GM10266 (cell line): ENCODE data around the gene CISD3.
A peak's percentile ranks its signal among the peaks of the same experiment; 100 is the strongest.

Experiments used
- DNase-seq: peaks from one replicate; pipeline ENCODE4 v3.0.0; 2012; ENCODE audit errors: extremely low spot score
- TF ChIP-seq, protein P1 (sequence below): IDR thresholded peaks from 2 replicates; pipeline ENCODE4 v1.5.1; 2012; ENCODE audit warnings: mild to moderate bottlenecking, low read depth; ENCODE audit not compliant: control insufficient read depth, insufficient read depth; ENCODE audit errors: missing control alignments

CISD3 gene

DNA sequence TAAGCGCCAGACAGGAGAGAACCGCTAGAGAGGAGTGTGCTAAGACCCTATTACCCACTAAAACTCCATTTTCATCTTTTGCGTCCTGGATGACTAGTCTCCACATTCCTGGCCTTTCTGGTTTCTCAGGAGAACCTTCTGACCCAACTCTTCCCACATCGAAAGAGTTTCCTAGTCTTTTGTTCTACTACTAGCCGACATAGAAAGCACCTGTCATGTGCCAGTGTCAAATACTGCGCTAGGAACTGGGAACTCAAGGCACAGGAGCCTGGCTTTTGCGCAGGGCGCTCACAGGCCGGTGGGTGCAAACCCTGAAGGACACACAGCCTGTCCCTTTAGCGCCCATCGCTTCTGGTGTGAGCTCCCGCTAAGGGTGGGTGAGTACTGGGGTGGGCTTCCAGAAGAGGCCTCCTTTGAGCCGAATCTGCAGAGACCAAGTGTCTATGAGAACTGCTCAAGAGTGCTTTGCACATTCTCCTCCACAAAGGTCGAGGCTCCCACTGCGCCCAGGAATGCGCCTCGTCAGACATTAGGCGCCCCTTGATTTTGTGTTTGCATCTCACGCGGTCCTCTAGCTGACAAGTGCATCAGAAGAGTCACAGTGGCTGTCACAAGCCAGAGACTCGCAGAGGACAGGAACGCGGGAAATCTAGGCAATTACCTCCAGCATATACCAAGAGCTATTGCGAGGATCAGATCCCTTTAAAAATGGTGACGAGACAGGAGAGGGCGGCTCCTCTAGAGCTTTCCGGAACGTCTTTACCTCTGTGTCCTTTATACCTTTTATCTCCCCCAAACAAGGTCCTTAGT lies 20.4 kb downstream of the CISD3 start:
- TF ChIP-seq, protein P1, sequence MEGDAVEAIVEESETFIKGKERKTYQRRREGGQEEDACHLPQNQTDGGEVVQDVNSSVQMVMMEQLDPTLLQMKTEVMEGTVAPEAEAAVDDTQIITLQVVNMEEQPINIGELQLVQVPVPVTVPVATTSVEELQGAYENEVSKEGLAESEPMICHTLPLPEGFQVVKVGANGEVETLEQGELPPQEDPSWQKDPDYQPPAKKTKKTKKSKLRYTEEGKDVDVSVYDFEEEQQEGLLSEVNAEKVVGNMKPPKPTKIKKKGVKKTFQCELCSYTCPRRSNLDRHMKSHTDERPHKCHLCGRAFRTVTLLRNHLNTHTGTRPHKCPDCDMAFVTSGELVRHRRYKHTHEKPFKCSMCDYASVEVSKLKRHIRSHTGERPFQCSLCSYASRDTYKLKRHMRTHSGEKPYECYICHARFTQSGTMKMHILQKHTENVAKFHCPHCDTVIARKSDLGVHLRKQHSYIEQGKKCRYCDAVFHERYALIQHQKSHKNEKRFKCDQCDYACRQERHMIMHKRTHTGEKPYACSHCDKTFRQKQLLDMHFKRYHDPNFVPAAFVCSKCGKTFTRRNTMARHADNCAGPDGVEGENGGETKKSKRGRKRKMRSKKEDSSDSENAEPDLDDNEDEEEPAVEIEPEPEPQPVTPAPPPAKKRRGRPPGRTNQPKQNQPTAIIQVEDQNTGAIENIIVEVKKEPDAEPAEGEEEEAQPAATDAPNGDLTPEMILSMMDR = no peak
- DNase-seq = no peak

DNA sequence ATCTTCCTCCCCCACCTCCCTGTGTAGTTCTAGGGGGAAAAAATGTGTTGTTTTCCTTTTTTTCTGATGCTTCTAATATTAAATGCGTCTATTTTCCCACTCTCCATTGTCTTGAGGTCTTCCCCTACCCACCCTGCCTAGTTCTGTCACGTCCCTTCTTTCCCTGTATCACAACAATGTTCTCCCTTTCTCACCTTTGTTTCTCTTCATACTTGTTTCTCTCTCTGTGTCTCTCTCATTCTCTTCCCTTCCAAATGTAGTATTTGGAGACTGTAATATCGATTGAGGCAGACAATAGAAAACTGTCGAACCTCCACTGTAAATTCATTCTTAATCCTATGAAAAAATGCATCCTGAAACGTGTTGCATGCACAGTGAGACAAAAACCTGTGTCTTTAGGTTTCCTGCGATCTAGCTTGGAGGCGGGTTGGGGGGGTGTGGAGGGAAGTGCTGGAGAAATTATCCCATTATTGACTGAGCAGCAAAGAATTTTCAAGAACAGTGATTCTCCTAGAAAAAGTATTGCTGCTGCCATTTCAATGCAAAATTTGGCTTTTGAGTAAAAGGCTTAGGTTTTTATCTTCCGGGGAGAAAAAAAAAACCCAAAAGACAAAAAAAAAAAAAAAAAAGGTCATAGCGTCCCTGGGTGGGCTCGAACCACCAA lies 21.1 kb downstream of the CISD3 start:
- TF ChIP-seq, protein P1 = no peak
- no peak for DNase-seq

DNA sequence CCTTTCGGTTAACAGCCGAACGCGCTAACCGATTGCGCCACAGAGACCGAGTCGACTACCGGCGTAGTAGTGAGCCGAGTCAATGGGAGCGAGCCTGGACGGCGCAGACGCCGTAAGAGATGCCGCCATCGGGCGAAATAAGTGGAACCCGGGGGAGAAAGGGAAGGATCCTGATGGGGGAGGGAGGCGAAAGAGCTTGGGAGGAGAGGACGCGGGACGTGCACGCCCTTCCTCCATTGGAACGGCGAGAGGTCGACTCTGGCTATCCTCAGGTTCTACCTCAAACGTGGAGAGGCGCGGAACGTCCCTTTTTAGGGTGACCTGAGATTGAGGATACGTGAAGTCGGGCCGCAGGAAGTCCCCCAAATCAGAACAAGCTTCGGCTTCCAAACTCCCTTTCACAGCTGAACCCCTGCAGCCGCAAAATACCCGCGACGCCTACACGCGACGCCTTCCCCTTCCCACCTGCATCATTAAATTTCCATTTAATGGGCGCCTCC lies 21.7 kb downstream of the CISD3 start:
- TF ChIP-seq, protein P1 = no peak
- peak; percentile 67 for DNase-seq

DNA sequence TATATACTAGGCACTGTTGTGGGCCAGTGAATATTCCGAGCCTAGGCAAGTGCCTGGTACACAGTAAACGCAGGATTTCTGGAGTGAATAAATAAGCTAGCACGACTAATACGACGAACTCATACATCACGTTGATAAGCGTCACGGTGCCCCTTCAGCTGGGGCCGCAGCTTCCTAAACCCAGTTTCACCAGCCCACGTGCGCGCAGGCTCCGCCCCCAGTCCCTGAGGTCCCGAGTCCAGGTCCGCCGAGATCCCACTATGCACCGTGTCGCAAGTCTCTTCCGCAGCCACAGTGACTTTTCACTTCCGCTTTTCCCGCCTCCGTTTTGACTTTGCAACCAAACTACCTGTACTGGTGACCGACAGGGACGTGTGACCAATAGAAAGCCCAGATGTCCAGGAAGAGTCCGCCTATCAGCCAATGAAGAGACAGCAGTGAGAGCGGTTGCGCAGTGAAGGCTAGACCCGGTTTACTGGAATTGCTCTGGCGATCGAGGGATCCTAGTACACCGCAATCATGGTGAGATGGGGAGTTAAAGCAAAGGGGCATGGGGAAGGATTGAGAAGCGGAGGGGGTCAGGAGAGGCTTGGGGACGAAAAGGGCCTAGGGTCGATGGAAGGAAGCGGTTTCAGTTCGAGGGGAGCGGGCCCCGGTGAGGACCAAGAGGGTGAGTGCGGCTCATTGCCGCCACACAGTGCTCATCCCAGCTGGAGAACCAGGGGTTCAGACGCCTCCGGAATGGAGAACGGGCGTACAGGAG lies 22.3 kb downstream of the CISD3 start, which contains the start of gene PSMB3:
Gene PSMB3, plus strand, starts transcription at position 434 of the 763 bp plus-strand sequence. Its CDS starts 86 bp downstream, at position 520.
- peak; percentile 95 for DNase-seq
- TF ChIP-seq, protein P1 = no peak

DNA sequence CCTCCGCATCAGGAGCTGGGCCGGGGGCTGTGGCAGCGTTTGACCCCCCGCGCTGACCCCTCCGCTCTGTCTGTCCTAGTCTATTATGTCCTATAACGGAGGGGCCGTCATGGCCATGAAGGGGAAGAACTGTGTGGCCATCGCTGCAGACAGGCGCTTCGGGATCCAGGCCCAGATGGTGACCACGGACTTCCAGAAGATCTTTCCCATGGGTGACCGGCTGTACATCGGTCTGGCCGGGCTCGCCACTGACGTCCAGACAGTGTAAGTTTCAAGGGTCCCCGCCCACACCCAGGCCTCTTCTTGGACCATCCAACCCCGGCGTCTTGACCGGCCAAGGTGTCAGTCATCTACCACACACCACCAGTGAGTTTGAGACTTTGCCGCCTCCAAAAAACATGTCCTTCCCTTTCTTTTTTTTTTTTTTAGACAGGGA lies 22.9 kb downstream of the CISD3 start:
- DNase-seq = no peak
- TF ChIP-seq, protein P1 = no peak

DNA sequence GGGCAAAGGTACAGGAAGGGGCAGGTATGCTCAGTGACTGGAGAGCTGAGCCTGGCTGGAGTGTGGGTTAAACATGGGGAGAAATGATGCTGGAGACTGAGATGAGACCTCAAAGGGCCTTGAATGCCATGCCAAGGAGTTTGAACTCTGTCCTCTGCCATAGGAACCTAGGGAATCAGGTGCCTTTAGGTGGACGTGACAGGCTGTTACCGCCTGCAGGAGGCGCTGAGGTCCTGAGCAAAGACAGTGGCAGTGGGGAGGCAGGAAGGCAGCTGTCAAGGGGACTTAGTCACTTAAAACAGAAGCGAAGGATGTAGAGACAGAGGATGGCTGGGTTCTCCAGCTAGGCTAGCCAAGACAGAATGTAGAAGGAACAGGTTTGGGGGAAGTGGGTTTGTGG lies 31.5 kb downstream of the CISD3 start:
- TF ChIP-seq, protein P1 = peak; percentile 44
- no peak for DNase-seq
